GM23338 (cell line): ENCODE measurements around the gene CDKN2AIPNL.

ENCODE experiments used
- CREB1 ChIP-seq: fragments of 250-450 bp; sonication (Bioruptor Pico); IDR thresholded peaks from 2 replicates; pipeline ENCODE4 v1.5.0; 2020; ENCODE audit warnings: low read depth, mild to moderate bottlenecking, moderate library complexity
- EZH2 ChIP-seq: fragments of 200-600 bp; sonication (generic); IDR thresholded peaks from one replicate; pipeline ENCODE4 v1.8.0; 2017; ENCODE audit warnings: antibody characterized with exemption, mild to moderate bottlenecking, low read depth; ENCODE audit not compliant: unreplicated experiment
- EZH2phosphoT487 ChIP-seq: fragments of 200-600 bp; sonication (generic); IDR thresholded peaks from one replicate; pipeline ENCODE4 v1.8.1; 2018; ENCODE audit warnings: antibody characterized with exemption; ENCODE audit not compliant: unreplicated experiment
- JUNB ChIP-seq: IDR thresholded peaks from one replicate; pipeline ENCODE4 v1.6.1; 2016; ENCODE audit warnings: antibody characterized with exemption; ENCODE audit not compliant: unreplicated experiment
- NANOG ChIP-seq: IDR thresholded peaks from 2 replicates; pipeline ENCODE4 v1.6.1; 2016; ENCODE audit warnings: antibody characterized with exemption, borderline replicate concordance
- POLR2AphosphoS5 ChIP-seq: IDR thresholded peaks from 2 replicates; pipeline ENCODE4 v1.6.1; 2016; ENCODE audit warnings: antibody characterized with exemption, low read depth
- STAT1 ChIP-seq: IDR thresholded peaks from one replicate; pipeline ENCODE4 v1.6.1; 2016; ENCODE audit warnings: antibody characterized with exemption; ENCODE audit not compliant: unreplicated experiment
- ZNF331 ChIP-seq: fragments of 250-450 bp; sonication (Bioruptor Pico); IDR thresholded peaks from 2 replicates; pipeline ENCODE4 v1.5.0; 2020; ENCODE audit warnings: low read depth, mild to moderate bottlenecking, moderate library complexity
- TF ChIP-seq, protein P1 (sequence below), 2 experiments: fragments of 200-600 bp in 1 of 2; sonication (generic) in 1 of 2; conservative IDR thresholded peaks; 2 replicates each; pipeline versions ENCODE4 v1.5.1 to v1.6.1; 2016 to 2017; ENCODE audit warnings: antibody characterized with exemption in 2 of 2, low read depth in 2 of 2, mild to moderate bottlenecking in 2 of 2, moderate library complexity in 1 of 2
- TF ChIP-seq, protein P2 (sequence below): IDR thresholded peaks from 2 replicates; pipeline ENCODE4 v1.6.1; 2016; ENCODE audit warnings: antibody characterized with exemption
- TF ChIP-seq, protein P3 (sequence below): fragments of 250-450 bp; sonication (Bioruptor Pico); IDR thresholded peaks from 2 replicates; pipeline ENCODE4 v1.5.0; 2020; ENCODE audit warnings: mild to moderate bottlenecking, moderate library complexity
- TF ChIP-seq, protein P4 (sequence below): IDR thresholded peaks from one replicate; pipeline ENCODE4 v1.6.1; 2018; ENCODE audit warnings: antibody characterized with exemption; ENCODE audit not compliant: unreplicated experiment

DNA sequence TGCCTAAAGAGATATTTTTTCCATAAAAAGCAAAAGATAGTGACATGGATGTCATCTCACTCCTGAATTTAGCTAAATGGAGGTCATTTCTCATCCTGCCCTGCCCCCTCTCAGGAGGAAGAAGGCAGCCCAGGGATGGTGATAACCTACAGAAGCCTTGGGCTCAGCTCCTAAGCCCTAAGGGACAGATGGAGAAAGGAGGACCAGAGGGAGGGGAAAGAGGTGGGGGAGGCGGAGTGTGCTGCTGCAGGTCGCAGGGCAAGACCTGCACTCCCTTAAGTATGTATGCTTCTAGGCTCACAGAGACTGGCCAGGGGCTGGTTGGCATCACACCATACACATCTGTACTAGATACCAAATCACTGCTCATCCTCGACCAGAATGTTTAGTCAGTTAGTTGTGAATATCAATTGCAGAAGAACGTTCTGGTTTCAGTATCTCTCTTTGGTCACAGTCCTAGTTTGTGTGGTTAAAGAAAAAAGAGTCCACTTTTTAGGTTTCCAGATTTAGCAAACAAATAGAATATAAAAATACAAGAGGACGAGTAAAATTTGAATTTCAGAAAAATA lies 18.4 kb upstream of the CDKN2AIPNL start:
- TF ChIP-seq POLR2AphosphoS5 (no peak), EZH2phosphoT487 (no peak), ZNF331 (CRISPR knock-in tag) (no peak), JUNB (no peak), EZH2 (no peak), CREB1 (CRISPR knock-in tag) (no peak), NANOG (no peak), STAT1 (no peak)
- TF ChIP-seq, protein P1, sequence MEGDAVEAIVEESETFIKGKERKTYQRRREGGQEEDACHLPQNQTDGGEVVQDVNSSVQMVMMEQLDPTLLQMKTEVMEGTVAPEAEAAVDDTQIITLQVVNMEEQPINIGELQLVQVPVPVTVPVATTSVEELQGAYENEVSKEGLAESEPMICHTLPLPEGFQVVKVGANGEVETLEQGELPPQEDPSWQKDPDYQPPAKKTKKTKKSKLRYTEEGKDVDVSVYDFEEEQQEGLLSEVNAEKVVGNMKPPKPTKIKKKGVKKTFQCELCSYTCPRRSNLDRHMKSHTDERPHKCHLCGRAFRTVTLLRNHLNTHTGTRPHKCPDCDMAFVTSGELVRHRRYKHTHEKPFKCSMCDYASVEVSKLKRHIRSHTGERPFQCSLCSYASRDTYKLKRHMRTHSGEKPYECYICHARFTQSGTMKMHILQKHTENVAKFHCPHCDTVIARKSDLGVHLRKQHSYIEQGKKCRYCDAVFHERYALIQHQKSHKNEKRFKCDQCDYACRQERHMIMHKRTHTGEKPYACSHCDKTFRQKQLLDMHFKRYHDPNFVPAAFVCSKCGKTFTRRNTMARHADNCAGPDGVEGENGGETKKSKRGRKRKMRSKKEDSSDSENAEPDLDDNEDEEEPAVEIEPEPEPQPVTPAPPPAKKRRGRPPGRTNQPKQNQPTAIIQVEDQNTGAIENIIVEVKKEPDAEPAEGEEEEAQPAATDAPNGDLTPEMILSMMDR (conservative IDR thresholded peaks at IDR 0.05; ENCODE audit: low read depth in 2 of 2) = 0 out of 4 replicates have a peak, but pooled peaks of 1 of the 2 experiments have one; percentile 11
- TF ChIP-seq, protein P2, sequence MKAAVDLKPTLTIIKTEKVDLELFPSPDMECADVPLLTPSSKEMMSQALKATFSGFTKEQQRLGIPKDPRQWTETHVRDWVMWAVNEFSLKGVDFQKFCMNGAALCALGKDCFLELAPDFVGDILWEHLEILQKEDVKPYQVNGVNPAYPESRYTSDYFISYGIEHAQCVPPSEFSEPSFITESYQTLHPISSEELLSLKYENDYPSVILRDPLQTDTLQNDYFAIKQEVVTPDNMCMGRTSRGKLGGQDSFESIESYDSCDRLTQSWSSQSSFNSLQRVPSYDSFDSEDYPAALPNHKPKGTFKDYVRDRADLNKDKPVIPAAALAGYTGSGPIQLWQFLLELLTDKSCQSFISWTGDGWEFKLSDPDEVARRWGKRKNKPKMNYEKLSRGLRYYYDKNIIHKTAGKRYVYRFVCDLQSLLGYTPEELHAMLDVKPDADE = no peak
- TF ChIP-seq, protein P3, sequence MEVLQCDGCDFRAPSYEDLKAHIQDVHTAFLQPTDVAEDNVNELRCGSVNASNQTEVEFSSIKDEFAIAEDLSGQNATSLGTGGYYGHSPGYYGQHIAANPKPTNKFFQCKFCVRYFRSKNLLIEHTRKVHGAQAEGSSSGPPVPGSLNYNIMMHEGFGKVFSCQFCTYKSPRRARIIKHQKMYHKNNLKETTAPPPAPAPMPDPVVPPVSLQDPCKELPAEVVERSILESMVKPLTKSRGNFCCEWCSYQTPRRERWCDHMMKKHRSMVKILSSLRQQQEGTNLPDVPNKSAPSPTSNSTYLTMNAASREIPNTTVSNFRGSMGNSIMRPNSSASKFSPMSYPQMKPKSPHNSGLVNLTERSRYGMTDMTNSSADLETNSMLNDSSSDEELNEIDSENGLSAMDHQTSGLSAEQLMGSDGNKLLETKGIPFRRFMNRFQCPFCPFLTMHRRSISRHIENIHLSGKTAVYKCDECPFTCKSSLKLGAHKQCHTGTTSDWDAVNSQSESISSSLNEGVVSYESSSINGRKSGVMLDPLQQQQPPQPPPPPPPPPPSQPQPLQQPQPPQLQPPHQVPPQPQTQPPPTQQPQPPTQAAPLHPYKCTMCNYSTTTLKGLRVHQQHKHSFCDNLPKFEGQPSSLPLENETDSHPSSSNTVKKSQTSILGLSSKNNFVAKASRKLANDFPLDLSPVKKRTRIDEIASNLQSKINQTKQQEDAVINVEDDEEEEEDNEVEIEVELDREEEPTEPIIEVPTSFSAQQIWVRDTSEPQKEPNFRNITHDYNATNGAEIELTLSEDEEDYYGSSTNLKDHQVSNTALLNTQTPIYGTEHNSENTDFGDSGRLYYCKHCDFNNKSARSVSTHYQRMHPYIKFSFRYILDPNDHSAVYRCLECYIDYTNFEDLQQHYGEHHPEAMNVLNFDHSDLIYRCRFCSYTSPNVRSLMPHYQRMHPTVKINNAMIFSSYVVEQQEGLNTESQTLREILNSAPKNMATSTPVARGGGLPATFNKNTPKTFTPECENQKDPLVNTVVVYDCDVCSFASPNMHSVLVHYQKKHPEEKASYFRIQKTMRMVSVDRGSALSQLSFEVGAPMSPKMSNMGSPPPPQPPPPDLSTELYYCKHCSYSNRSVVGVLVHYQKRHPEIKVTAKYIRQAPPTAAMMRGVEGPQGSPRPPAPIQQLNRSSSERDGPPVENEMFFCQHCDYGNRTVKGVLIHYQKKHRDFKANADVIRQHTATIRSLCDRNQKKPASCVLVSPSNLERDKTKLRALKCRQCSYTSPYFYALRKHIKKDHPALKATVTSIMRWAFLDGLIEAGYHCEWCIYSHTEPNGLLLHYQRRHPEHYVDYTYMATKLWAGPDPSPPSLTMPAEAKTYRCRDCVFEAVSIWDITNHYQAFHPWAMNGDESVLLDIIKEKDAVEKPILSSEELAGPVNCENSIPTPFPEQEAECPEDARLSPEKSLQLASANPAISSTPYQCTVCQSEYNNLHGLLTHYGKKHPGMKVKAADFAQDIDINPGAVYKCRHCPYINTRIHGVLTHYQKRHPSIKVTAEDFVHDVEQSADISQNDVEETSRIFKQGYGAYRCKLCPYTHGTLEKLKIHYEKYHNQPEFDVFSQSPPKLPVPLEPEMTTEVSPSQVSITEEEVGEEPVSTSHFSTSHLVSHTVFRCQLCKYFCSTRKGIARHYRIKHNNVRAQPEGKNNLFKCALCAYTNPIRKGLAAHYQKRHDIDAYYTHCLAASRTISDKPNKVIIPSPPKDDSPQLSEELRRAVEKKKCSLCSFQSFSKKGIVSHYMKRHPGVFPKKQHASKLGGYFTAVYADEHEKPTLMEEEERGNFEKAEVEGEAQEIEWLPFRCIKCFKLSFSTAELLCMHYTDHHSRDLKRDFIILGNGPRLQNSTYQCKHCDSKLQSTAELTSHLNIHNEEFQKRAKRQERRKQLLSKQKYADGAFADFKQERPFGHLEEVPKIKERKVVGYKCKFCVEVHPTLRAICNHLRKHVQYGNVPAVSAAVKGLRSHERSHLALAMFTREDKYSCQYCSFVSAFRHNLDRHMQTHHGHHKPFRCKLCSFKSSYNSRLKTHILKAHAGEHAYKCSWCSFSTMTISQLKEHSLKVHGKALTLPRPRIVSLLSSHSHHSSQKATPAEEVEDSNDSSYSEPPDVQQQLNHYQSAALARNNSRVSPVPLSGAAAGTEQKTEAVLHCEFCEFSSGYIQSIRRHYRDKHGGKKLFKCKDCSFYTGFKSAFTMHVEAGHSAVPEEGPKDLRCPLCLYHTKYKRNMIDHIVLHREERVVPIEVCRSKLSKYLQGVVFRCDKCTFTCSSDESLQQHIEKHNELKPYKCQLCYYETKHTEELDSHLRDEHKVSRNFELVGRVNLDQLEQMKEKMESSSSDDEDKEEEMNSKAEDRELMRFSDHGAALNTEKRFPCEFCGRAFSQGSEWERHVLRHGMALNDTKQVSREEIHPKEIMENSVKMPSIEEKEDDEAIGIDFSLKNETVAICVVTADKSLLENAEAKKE = 0 out of 2 replicates have a peak, but pooled peaks have one; percentile 27
- TF ChIP-seq, protein P4, sequence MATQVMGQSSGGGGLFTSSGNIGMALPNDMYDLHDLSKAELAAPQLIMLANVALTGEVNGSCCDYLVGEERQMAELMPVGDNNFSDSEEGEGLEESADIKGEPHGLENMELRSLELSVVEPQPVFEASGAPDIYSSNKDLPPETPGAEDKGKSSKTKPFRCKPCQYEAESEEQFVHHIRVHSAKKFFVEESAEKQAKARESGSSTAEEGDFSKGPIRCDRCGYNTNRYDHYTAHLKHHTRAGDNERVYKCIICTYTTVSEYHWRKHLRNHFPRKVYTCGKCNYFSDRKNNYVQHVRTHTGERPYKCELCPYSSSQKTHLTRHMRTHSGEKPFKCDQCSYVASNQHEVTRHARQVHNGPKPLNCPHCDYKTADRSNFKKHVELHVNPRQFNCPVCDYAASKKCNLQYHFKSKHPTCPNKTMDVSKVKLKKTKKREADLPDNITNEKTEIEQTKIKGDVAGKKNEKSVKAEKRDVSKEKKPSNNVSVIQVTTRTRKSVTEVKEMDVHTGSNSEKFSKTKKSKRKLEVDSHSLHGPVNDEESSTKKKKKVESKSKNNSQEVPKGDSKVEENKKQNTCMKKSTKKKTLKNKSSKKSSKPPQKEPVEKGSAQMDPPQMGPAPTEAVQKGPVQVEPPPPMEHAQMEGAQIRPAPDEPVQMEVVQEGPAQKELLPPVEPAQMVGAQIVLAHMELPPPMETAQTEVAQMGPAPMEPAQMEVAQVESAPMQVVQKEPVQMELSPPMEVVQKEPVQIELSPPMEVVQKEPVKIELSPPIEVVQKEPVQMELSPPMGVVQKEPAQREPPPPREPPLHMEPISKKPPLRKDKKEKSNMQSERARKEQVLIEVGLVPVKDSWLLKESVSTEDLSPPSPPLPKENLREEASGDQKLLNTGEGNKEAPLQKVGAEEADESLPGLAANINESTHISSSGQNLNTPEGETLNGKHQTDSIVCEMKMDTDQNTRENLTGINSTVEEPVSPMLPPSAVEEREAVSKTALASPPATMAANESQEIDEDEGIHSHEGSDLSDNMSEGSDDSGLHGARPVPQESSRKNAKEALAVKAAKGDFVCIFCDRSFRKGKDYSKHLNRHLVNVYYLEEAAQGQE = no peak
